Fibroblast of lung (primary cell): ENCODE measurements around the gene CECR2. TPM values are rescaled to one million over a fixed set of nuclear protein-coding genes. Genes with fewer than 3 reads are reported as not detected.

Experiments
- DNase-seq, 2 donors: peaks; one replicate each; pipeline versions ENCODE4 v3.0.0 to v3.0.0-alpha.2; 2010; ENCODE audit warnings: low read depth in 2 of 2
- H2AFZ ChIP-seq: 2 replicates; pipeline ENCODE4 v1.5.1; 2012; ENCODE audit warnings: low read length, control low read depth, inconsistent platforms
- H3K27ac ChIP-seq: 2 replicates; pipeline ENCODE4 v1.5.1; 2011; ENCODE audit warnings: low read length, control low read depth; ENCODE audit not compliant: insufficient read depth
- H3K27me3 ChIP-seq: 2 replicates; pipeline ENCODE4 v1.5.1; 2011; ENCODE audit warnings: mild to moderate bottlenecking, low read length; ENCODE audit not compliant: control insufficient read depth, insufficient read depth
- H3K36me3 ChIP-seq: 2 replicates; pipeline ENCODE4 v1.5.1; 2011; ENCODE audit warnings: low read length; ENCODE audit not compliant: control insufficient read depth, insufficient read depth
- H3K4me1 ChIP-seq: 2 replicates; pipeline ENCODE4 v1.5.1; 2011; ENCODE audit warnings: low read length; ENCODE audit not compliant: control insufficient read depth, insufficient read depth; ENCODE audit errors: extremely low read depth
- H3K4me2 ChIP-seq: 2 replicates; pipeline ENCODE4 v1.5.1; 2011; ENCODE audit warnings: low read length, control low read depth; ENCODE audit not compliant: insufficient read depth; ENCODE audit errors: extremely low read depth
- H3K4me3 ChIP-seq, 4 experiments: fragments of 200-600 bp in 1 of 4; sonication (generic) in 1 of 4; replicated peaks in 1 of 4; 2 replicates each; pipeline ENCODE4 v1.5.1; 2011 to 2016; ENCODE audit warnings: low read length in 4 of 4, low read depth in 3 of 4, mild to moderate bottlenecking in 3 of 4, control low read depth in 2 of 4, inconsistent platforms in 1 of 4, mixed read lengths in 1 of 4; ENCODE audit not compliant: insufficient read depth in 1 of 4; ENCODE audit errors: control extremely low read depth in 1 of 4
- H3K79me2 ChIP-seq: 2 replicates; pipeline ENCODE4 v1.5.1; 2012; ENCODE audit warnings: mild to moderate bottlenecking, low read length, inconsistent platforms; ENCODE audit not compliant: control insufficient read depth, insufficient read depth
- H3K9ac ChIP-seq: 2 replicates; pipeline ENCODE4 v1.5.1; 2011; ENCODE audit warnings: mild to moderate bottlenecking, low read length, control low read depth; ENCODE audit not compliant: insufficient read depth
- H3K9me3 ChIP-seq: 2 replicates; pipeline ENCODE4 v1.5.1; 2012; ENCODE audit warnings: low read depth, low read length; ENCODE audit not compliant: control insufficient read depth, insufficient read depth
- H4K20me1 ChIP-seq: 2 replicates; pipeline ENCODE4 v1.5.1; 2011; ENCODE audit warnings: low read length; ENCODE audit not compliant: control insufficient read depth, insufficient read depth; ENCODE audit errors: extremely low read depth
- EZH2 ChIP-seq: IDR thresholded peaks from 2 replicates; pipeline ENCODE4 v1.5.1; 2012; ENCODE audit warnings: low read length, control low read depth, mild to moderate bottlenecking; ENCODE audit errors: missing control alignments
- polyA plus RNA-seq, 2 donors: library from polyadenylated mRNA; depleted of rRNA in 1 of 2; stranded (reverse) in 1 of 2; unstranded in 1 of 2; fragments of >200 nt; gene quantifications; 2 replicates each; pipeline ENCODE4 v1.2.1, GENCODE V29; 2011 to 2012; ENCODE audit warnings: missing spikeins in 1 of 2
- total RNA-seq: library from RNA; depleted of rRNA; stranded (reverse); fragments of >200 nt; gene quantifications from 2 replicates; pipeline ENCODE4 v1.2.1, GENCODE V29; 2014
- TF ChIP-seq, protein P1 (sequence below), 2 donors: IDR thresholded peaks in 1 of 2; conservative IDR thresholded peaks in 1 of 2; 1 replicate in 1 of 2; 2 replicates in 1 of 2; pipeline ENCODE4 v1.5.1; 2011 to 2012; ENCODE audit warnings: low read length in 2 of 2, control low read depth in 1 of 2, inconsistent platforms in 1 of 2, low read depth in 1 of 2, mild to moderate bottlenecking in 1 of 2

CECR2 gene
- total and polyA plus RNA-seq, 2 donors (not counting 1 experiment from before 2014, with no cell fraction given): under 0.01 to 0.09 TPM

DNA sequence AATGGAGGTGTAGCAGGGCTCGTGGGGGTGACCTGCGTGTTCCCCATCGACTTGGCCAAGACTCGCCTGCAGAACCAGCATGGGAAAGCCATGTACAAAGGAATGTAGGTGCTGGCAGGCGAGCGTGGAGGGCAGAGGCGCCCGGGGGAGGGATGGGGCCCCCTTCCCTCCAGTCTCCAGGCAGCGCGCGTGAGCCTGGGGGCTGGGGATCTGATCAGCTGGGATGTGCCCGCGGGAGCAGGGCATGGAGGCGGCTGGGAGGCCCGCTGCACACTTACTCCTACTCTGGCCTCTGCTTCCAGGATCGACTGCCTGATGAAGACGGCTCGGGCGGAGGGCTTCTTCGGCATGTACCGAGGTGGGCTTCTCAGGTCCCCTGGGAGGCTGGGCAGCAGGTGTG lies 211.8 kb downstream of the CECR2 start:
- Histone ChIP-seq H3K4me2 (no peak overlapping the region), H3K27me3 (no peaks in the 10 kb centered on the region)
- TF ChIP-seq, protein P1, sequence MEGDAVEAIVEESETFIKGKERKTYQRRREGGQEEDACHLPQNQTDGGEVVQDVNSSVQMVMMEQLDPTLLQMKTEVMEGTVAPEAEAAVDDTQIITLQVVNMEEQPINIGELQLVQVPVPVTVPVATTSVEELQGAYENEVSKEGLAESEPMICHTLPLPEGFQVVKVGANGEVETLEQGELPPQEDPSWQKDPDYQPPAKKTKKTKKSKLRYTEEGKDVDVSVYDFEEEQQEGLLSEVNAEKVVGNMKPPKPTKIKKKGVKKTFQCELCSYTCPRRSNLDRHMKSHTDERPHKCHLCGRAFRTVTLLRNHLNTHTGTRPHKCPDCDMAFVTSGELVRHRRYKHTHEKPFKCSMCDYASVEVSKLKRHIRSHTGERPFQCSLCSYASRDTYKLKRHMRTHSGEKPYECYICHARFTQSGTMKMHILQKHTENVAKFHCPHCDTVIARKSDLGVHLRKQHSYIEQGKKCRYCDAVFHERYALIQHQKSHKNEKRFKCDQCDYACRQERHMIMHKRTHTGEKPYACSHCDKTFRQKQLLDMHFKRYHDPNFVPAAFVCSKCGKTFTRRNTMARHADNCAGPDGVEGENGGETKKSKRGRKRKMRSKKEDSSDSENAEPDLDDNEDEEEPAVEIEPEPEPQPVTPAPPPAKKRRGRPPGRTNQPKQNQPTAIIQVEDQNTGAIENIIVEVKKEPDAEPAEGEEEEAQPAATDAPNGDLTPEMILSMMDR (conservative IDR thresholded peaks at IDR 0.05 in 1 of 2, IDR thresholded peaks at IDR 0.05 in 1 of 2; ENCODE audit: low read depth in 1 of 2, low read length in 2 of 2): no peak
- TF ChIP-seq EZH2: no peak

DNA sequence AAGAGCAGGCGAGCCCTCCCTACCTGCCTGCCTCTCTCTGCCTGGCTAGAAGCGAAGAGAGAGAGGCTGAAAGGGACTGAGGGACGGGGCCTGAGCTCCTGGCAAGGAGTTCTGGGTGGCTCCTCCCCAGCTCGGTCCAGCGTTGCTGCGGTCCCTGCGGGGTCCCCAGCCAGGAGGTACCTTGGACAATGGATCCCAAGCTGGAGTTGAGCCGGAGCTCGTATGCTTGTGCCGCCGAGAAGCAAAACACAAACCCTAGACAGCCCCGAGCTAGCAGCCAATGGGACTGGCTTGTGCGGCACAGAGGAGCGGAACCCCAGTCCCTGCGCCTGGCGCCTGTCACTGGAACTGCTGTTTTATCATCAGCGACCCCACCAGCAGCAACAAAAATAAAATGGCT lies 212.4 kb downstream of the CECR2 start:
- Histone ChIP-seq H2AFZ (no peak overlapping the region), H3K9ac (no peak overlapping the region), H3K27ac (no peak overlapping the region), H3K27me3 (no peaks in the 10 kb centered on the region), H3K4me2 (no peak overlapping the region), H3K4me1 (no peaks in the 10 kb centered on the region), H4K20me1 (no peaks in the 10 kb centered on the region), H3K9me3 (no peaks in the 10 kb centered on the region), H3K36me3 (no peaks in the 10 kb centered on the region), H3K79me2 (no peaks in the 10 kb centered on the region), H3K4me3 (no peak overlapping the region)
- no peak for TF ChIP-seq EZH2
- TF ChIP-seq, protein P1 (conservative IDR thresholded peaks at IDR 0.05 in 1 of 2, IDR thresholded peaks at IDR 0.05 in 1 of 2; ENCODE audit: low read depth in 1 of 2, low read length in 2 of 2): no peak
- DNase-seq: no peak

More for the DNA sequence above, 211.8 kb downstream of the CECR2 start:
- Histone ChIP-seq H2AFZ (no peak overlapping the region), H3K4me1 (no peaks in the 10 kb centered on the region), H3K27ac (no peak overlapping the region), H4K20me1 (no peaks in the 10 kb centered on the region), H3K79me2 (no peaks in the 10 kb centered on the region), H3K36me3 (no peaks in the 10 kb centered on the region), H3K4me3 (no peak overlapping the region), H3K9ac (no peak overlapping the region), H3K9me3 (no peaks in the 10 kb centered on the region)
- DNase-seq: no peak

DNA sequence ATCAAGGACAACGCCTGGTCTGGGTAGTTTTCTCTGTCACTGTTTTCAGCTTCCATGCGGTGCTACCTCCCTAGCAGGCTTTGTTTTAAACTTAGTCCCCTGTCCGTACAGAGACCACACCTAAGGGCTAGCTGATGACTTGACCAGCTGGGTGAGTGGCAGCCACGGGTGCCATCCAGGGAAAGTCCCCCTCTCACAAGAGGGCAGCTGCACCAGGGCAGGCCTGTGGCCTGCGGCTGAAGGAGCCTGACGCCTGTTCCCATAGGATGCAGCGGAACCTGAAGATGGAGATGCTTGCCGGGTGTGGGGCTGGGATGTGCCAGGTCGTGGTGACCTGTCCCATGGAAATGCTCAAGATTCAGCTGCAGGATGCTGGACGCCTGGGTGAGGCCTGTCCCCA lies 213.9 kb downstream of the CECR2 start:
- no peak for DNase-seq
- Histone ChIP-seq H3K27ac (no peak overlapping the region), H2AFZ (no peak overlapping the region), H3K9ac (no peak overlapping the region), H3K4me2 (no peak overlapping the region), H3K79me2 (no peaks in the 10 kb centered on the region), H3K27me3 (no peaks in the 10 kb centered on the region), H3K4me1 (no peaks in the 10 kb centered on the region), H3K4me3 (no peak overlapping the region), H3K36me3 (no peaks in the 10 kb centered on the region), H4K20me1 (no peaks in the 10 kb centered on the region), H3K9me3 (no peaks in the 10 kb centered on the region)
- no peak for TF ChIP-seq EZH2
- TF ChIP-seq, protein P1 (conservative IDR thresholded peaks at IDR 0.05 in 1 of 2, IDR thresholded peaks at IDR 0.05 in 1 of 2; ENCODE audit: low read depth in 1 of 2, low read length in 2 of 2): no peak
